HG03520 (cell line): ENCODE results near the gene ZNF783.
"Not testable (repeated sequence)": the region's sequence is repeated elsewhere in the genome, so short reads cannot be mapped to it uniquely, and the experiment has no call there.

ENCODE experiments used
- ATAC-seq: cut with Tn5 transposase; IDR thresholded peaks from one replicate; pipeline ENCODE4 v1.9.1; 2021; ENCODE audit warnings: mild to moderate bottlenecking, moderate library complexity; ENCODE audit not compliant: unreplicated experiment

ZNF783 gene

DNA sequence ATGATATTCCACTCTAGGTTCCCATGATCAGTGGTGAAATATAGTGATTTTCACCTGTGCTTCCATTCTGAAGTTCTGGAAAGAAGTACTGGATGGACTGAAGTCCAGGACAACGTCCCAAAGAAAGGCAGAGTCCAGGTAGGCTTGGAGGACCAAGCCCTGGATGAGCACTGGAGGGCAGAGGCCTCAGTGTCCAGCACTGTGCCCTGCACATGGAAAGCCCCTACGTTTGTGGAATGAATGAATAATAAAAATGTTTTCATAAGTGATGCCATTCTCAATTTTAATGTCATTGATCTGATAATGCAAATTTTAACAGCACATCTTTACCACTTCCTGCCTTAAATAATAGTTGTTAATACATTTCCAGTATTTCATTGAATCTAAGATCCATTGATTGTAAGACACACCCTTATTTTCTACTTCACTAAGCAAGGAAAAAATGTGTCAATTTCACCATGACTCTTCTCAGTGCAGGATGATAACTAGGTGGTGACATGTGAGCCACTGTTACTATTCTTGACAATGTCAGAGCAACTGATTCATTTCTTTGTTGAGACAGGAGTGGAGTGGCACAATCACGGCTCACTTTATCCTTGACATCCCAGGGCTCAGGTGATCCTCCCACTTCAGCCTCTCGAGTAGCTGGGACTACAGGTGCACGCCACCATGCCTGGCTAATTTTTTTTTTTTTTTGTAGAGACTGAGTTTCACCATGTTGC lies 35.2 kb downstream of the ZNF783 start:
- ATAC-seq: no peak

GRCh38 chr7:149300620-149301285 lies 38.8 kb downstream of the ZNF783 start:
- no peak for ATAC-seq

GRCh38 chr7:149302222-149302621 lies 40.2 kb downstream of the ZNF783 start:
- ATAC-seq: no peak

- no peak for ATAC-seq
These were observed 40.9 kb downstream of the ZNF783 start for GRCh38 chr7:149302865-149303264.

GRCh38 chr7:149304006-149304405 lies 42.0 kb downstream of the ZNF783 start:
- ATAC-seq: no peak

DNA sequence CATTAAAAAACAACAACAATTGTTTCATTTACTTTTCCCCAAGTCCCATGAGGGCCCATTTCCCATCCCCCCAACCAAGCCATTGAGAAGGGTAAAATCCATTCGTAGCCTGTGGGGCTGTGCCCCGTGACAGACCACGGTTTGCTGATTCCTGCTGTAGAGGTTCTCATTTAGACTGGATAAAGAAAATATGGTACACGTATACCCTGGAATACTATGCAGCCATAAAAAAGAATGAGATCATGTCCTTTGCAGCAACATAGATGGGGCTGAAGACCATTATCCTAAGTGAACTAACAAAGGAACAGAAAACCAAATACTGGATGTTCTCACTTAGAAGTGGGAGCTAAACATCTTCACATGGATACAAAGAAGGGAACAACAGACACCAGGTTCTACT lies 44.9 kb downstream of the ZNF783 start:
- no peak for ATAC-seq

DNA sequence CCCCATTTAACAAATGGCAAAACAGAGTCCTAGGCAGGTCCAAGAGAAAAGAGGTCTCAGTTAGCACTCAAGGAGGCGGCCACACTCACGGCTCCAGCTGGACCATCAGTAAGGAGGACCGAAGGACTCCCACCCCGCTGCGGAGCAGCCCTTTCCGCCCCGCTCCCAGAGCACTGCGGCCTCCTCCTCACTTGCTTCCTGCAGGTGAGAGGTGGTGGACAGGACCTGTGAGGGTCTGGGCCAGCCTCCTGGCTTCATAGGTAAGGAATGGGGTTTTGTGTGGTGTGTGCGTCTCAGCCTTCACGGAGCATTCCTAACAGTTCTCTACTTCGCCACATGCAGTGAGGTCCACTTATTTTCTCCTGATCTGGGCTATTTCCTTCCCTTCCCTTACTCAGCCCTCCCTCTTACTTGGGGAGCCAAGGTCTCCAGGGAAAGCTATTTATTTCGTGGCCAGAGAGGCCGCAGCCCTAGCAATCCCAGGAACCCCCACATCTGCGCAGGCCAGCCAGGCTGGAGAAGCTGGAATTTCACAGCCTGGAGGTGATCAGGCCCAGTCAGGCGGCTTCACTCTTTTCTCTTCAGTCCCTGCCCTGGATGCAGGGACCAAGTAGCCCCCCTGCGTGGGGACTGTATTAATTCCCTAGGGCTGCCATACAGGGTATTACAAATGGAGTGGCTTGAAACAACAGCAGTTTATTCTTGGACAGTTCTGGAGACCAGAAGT lies 45.9 kb downstream of the ZNF783 start:
- no peak for ATAC-seq

DNA sequence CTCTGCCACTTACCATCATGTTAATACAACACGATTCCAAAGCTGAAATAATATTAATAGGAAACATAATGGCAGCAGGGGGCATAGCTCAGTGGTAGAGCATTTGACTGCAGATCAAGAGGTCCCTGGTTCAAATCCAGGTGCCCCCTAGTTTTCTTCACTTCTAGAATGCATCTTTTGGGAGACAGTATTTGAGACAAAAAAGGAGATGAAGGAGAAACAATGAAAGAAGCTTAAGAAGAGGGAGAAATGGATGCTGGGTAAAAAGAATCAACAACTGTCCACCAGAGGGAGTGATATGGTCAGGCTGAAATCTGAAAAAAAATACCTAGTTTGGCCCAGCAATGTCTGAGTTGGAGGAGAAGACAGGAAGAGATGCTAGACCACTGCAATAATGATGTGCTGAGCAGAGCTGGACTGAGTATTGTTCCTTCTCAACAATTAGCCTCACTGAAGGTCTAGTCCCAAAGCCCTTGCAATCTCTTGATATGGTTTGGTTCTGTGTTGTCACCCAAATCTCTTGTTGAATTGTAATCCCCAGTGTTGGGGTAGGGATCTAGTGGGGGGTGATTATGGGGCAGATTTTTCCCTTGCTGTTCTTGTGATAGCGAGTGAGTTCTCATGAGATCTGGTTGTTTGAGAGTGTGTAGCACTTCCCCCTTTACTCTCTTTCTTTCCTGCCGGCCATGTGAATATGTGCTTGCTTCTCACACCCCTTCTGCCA lies 48.3 kb downstream of the ZNF783 start:
- no peak for ATAC-seq

- no peak for ATAC-seq
These were observed 49.1 kb downstream of the ZNF783 start for GRCh38 chr7:149310990-149311573.

DNA sequence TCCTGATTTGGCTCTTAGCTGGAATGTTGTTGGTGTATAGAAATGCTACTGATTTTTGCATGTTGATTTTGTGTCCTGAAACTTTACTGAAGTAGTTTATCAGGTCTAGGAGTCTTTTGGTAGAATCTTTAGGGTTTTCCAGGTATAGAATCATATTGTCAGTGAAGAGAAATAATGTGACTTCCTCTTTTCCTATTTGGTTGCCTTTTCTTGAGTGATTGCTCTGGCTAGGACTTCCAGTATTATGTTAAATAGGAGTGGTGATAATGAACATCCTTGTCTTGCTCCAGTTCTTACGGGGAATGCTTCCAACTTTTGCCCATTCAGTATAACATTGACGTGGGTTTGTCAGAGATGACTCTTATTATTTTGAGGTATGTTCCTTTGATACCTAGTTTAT lies 52.0 kb downstream of the ZNF783 start:
- no peak for ATAC-seq

GRCh38 chr7:149316606-149317005 lies 54.6 kb downstream of the ZNF783 start:
- ATAC-seq: no peak

DNA sequence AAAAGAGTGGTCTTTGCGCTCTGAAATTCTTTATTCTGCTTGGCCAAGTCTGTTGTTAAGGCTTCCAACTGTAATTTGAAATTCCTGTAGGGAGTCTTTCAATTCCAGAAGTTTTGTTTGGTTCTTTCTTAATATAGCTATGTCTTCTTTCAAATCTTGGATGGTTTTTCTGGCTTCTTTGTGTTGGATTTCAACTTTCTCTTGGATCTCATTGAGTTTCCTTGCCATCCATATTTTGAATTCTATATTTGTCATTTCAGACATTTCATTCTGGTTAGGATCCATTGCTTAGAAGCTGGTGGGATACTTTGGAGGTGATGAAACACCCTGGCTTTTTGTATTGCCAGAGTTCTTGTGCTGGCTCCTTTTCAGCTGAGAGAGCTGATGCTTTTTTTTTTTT lies 55.5 kb downstream of the ZNF783 start:
- ATAC-seq: no peak

DNA sequence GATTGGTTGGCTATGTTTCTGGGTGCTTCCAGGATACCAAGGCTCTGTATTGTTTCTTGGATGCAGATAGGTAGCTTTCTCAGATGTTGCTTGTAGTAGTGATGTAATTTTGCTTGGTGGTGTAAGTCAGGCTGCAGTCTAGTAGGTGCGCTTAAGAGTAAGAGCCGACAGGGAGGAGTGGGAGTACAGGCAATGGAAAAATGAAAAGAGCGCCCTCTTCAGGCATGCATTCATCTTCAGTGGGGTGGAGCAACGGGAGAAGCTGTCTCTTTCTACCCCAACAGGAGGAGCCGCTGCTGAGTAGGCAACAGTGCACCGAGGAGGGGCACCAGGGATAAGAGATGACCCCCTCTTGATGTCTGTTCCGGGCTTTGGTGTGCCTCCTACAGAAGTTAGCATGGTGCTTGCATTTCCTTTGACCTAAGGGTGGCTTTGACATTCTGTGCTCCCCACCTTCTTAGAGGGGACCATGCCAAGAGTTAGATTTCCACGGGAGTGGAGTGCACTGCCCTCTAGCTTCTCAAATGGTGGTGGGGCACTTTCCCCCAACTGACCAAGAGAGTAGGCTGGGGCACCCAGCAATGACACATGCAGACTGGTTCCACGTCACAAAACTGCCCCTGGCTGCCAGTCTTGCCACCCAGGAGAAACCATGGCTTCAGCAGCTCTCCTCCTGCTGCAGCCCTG lies 56.1 kb downstream of the ZNF783 start:
- ATAC-seq: no peak

- no peak for ATAC-seq
These were observed 57.4 kb downstream of the ZNF783 start for GRCh38 chr7:149319376-149319775.

DNA sequence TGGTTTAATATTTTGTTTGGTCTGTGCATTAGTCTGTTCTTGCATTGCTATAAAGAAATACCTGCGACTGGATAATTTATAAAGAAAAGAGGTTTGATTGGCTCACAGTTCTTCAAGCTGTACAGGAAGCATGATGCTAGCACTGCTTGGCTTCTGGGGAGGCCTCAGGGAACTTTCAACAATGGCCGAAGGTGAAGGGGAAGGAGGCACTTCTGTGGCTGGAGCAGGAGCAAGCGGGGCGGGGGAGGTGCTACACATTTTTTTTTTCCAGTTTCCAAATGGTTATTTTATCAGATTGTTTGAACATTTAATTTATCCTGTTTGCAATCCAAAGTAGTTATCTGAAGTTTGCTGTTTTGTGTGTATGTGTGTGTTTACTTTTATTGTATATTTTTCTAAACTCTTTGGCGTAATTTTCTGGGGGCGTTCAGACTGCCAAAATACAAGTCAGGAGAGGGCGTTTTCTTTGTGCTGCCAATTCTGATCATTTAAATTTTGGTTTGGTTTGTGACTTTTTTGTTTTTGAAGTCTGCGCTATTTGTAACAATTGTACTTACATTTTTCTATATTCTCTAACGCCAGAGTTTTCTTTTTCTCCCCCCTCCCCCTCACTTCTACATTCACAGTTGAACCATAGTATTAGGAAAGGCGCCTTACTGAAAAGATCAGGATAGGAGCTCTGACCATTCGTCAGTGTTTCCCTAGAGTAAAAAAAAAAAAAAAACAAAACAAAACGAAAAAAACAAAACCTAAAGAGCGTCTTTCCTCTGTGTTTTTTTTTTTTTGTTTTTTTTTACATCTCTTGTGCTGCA lies 58.5 kb downstream of the ZNF783 start:
- no peak for ATAC-seq

DNA sequence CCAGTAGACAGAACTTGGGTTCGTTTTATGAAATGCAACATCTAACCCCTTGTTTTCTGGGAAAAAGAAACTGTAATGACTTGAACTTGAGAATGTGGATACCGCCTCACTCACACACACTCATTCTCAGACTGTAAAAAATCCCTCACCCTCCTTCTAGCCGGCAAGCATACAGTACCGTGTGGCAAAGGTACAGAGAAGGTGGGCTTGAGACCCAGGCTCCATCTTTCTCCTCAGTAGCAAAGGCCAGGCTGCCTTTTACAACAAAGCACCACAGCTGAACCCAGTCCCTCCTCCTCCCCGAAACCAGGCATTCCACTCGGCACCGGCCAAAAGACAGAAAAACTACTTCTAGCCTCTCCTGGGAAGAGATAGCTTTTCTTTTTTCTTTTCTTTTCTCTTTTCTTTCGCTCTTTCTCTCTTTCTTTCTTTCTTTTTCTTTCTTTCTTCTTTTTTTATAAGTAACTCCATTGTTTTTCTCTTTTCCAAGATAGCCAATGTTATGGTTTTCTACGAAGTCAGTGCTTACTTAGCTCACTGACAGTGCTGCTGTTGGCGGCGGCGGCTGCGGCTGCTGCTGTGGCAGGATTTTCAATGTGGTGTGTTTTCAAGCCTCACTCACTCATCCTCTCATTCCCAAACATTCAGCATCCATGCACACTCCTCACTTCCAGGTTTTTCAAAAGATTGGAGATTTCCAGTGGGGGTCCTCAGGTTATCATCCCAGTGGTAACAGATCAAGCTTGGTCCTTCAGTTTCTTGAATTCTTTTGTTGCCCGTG lies 59.3 kb downstream of the ZNF783 start:
- ATAC-seq: not testable (repeated sequence)

GRCh38 chr7:149321978-149322541 lies 60.1 kb downstream of the ZNF783 start:
- no peak for ATAC-seq

GRCh38 chr7:149322737-149323136 lies 60.7 kb downstream of the ZNF783 start:
- ATAC-seq: no peak
